ENCODE data around the gene SP6.

Gene SP6

GRCh38 chr17:47819475-47819874 is 31.5 kb downstream of the SP6 start:
- Mint-ChIP-seq H3K4me1 (ENCODE audit: low read depth) (peaks cover 25% of the 10 kb centered on the region), H3K36me3 (ENCODE audit: low read depth) (peaks cover 16% of the 10 kb centered on the region), H3K9me3 (no peaks in the 10 kb centered on the region), H3K27me3 (no peaks in the 10 kb centered on the region), H3K27ac (no peak overlapping the region), H3K4me3 (no peak overlapping the region)

GRCh38 chr17:47818002-47818695 is 32.8 kb downstream of the SP6 start:
- Mint-ChIP-seq H3K4me3 (no peak overlapping the region), H3K36me3 (ENCODE audit: low read depth) (peaks cover 13% of the 10 kb centered on the region)

DNA sequence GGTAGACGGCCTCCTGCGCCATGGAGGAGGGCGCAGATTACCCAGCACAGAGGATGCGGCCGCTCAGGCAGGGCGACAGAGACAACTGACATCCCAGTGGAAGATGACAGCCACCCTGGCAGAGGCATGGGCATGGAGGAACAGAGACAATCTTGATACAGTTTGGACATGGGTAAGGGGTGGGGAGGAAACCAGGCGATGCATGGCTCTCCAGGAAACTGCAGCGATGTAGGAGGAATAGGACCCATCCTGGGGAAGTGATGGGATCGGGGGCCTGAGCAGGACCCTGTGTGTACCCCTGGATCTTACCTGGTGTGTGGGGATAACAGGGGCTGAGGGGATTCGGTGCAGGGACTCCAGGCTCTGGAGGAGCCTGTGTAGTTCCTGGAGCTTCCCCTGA is 34.0 kb downstream of the SP6 start:
- no peak overlapping the region for H3K4me3 Mint-ChIP-seq
- H3K36me3 Mint-ChIP-seq (ENCODE audit: low read depth) = peaks cover 23% of the 10 kb centered on the region
- peaks cover 16% of the 10 kb centered on the region for H3K4me1 Mint-ChIP-seq (ENCODE audit: low read depth)
- H3K27ac Mint-ChIP-seq = no peak overlapping the region
- no peaks in the 10 kb centered on the region for H3K9me3 Mint-ChIP-seq
- H3K27me3 Mint-ChIP-seq = no peaks in the 10 kb centered on the region

More at GRCh38 chr17:47818002-47818695, 32.8 kb downstream of the SP6 start:
- no peaks in the 10 kb centered on the region for H3K27me3 Mint-ChIP-seq
- H3K4me1 Mint-ChIP-seq (ENCODE audit: low read depth) = peaks cover 25% of the 10 kb centered on the region
- no peaks in the 10 kb centered on the region for H3K9me3 Mint-ChIP-seq
- no peak overlapping the region for H3K27ac Mint-ChIP-seq

GRCh38 chr17:47816111-47816735 is 34.7 kb downstream of the SP6 start:
- no peaks in the 10 kb centered on the region for H3K9me3 Mint-ChIP-seq
- peaks cover 30% of the 10 kb centered on the region for H3K36me3 Mint-ChIP-seq (ENCODE audit: low read depth)

GRCh38 chr17:47815106-47815918 is 35.7 kb downstream of the SP6 start:
- Mint-ChIP-seq H3K36me3 (ENCODE audit: low read depth) (peaks cover 34% of the 10 kb centered on the region), H3K27ac (no peak overlapping the region), H3K27me3 (no peaks in the 10 kb centered on the region), H3K4me1 (ENCODE audit: low read depth) (peaks cover 9% of the 10 kb centered on the region), H3K4me3 (no peak overlapping the region), H3K9me3 (no peaks in the 10 kb centered on the region)

More at GRCh38 chr17:47816111-47816735, 34.7 kb downstream of the SP6 start:
- Mint-ChIP-seq H3K4me3 (no peak overlapping the region), H3K4me1 (ENCODE audit: low read depth) (peaks cover 15% of the 10 kb centered on the region), H3K27ac (no peak overlapping the region), H3K27me3 (no peaks in the 10 kb centered on the region)

- Mint-ChIP-seq H3K27ac (no peak overlapping the region), H3K27me3 (no peaks in the 10 kb centered on the region), H3K4me3 (no peak overlapping the region), H3K4me1 (ENCODE audit: low read depth) (peaks cover 14% of the 10 kb centered on the region), H3K36me3 (ENCODE audit: low read depth) (peaks cover 45% of the 10 kb centered on the region), H3K9me3 (no peaks in the 10 kb centered on the region)
These were observed 37.4 kb downstream of the SP6 start for GRCh38 chr17:47813512-47814031.

DNA sequence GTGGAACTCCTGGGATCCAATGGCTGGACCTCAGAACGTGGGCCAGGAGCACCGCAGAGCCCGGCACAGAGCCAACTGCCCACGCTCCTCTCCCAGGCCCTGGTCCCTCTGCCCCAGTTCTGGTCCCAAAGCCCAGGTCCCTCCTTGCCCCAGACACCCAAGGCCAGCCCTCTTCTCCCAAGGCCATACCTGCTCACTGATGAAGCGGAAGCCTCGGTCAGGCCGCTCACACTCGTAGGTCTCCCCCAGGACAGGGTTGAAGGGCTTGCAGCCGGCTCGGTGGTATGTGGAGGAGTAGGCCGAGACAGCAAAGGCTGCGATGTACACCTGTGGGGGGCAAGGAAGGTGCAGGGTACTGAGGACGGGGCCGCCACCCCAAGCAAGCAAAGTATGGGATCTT is 37.9 kb downstream of the SP6 start:
- Mint-ChIP-seq H3K9me3 (no peaks in the 10 kb centered on the region), H3K27ac (no peak overlapping the region), H3K36me3 (ENCODE audit: low read depth) (peaks cover 45% of the 10 kb centered on the region), H3K4me3 (no peak overlapping the region), H3K27me3 (no peaks in the 10 kb centered on the region), H3K4me1 (ENCODE audit: low read depth) (peaks cover 14% of the 10 kb centered on the region)

GRCh38 chr17:47812146-47812920 is 38.6 kb downstream of the SP6 start:
- Mint-ChIP-seq H3K27ac (peak overlapping the region; percentile 9), H3K4me3 (no peak overlapping the region), H3K36me3 (ENCODE audit: low read depth) (peaks cover 46% of the 10 kb centered on the region), H3K4me1 (ENCODE audit: low read depth) (peaks cover 14% of the 10 kb centered on the region), H3K27me3 (no peaks in the 10 kb centered on the region), H3K9me3 (no peaks in the 10 kb centered on the region)

DNA sequence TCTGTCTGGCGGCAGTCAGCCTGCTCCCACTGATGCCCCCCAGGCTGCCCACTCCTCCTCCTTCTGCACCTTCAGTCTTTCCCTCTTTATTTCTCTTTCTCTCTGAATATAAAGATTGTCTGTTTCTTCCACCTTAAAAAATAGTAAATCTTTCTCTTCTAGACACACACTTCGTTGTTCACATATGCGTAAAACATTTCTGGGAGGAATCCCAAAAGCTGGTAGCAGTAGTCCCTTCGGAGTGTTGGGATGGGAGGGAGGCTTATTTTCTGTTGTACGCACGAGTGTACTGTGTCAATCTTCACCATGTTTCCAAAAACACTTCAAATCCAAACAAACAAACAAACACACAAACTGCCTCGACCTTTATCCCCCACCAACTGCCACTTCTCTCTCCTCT is 39.3 kb downstream of the SP6 start:
- Mint-ChIP-seq H3K27me3 (no peaks in the 10 kb centered on the region), H3K4me3 (no peak overlapping the region), H3K9me3 (no peaks in the 10 kb centered on the region), H3K4me1 (ENCODE audit: low read depth) (peaks cover 14% of the 10 kb centered on the region), H3K36me3 (ENCODE audit: low read depth) (peaks cover 47% of the 10 kb centered on the region), H3K27ac (peak overlapping the region; percentile 41)

DNA sequence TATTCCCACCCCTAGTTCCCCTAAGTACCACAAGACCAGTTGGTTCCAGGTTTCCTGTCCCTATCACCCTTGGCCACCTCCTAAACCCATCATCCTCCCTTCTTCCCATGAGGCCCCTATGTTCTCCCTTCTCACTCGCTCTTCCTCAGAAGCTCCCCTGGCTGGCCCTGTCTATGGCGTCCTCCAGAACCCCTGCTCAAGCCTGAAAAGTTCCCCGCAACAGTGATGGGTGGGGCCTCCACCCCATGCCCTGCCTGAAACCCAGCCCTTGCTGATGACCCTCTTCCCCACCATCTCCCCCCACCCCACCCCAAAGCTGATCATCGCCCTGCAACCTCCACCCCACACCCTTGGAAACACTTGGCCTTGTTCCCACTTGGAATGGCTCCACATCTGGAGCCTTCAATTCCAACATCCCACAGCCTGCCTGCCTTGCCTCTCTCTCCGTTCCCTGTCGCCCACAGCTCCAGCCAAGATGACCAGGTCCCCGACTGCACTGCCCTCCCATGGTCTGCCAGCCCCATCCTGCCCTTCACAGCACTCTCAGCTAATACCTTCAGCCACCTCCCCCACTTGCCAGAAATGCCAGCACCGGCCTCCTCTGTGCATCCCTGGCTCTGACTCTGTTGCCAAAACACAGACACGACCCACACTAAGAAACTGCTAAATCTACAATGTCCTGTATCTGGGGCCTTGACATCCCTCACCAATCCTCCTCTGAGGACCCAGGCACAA is 39.9 kb downstream of the SP6 start:
- no peaks in the 10 kb centered on the region for H3K9me3 Mint-ChIP-seq
- H3K27ac Mint-ChIP-seq = peak overlapping the region; percentile 22
- peaks cover 46% of the 10 kb centered on the region for H3K36me3 Mint-ChIP-seq (ENCODE audit: low read depth)
- peaks cover 14% of the 10 kb centered on the region for H3K4me1 Mint-ChIP-seq (ENCODE audit: low read depth)
- H3K4me3 Mint-ChIP-seq = no peak overlapping the region
- H3K27me3 Mint-ChIP-seq = no peaks in the 10 kb centered on the region

- H3K9me3 Mint-ChIP-seq = no peaks in the 10 kb centered on the region
These were observed 40.7 kb downstream of the SP6 start for GRCh38 chr17:47810200-47810821.

DNA sequence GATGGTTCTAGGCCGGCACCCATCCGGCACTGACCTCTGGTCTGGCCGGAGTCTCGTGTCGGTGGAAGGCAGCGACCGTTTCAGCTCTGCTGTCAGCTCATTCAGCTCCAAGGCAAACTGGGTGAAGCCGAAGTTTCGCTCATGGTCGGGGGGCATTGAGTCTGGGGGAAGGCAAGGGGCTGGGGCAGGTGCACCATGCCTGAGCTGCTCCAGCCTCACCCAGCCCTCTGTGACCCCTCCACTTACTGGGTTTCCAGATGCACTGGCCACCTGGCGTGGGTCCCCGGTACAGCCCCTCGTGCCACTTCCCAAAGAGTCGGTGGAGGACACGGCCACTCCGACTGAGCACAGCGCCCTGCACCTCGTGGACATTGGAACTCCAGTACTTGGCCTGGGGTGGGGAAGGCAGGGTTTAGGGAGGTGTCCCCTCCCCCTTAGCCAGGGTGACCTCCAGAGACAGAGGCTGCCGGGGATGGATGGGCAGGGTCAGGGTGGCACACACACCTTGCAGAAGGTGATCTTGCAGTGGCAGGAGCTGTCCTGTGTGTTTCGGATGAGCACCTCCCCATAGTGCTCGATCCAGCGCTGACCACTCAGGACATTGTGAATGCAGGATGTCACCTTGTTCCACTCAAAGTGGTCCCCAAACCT is 42.0 kb downstream of the SP6 start:
- Mint-ChIP-seq H3K27me3 (no peaks in the 10 kb centered on the region), H3K27ac (no peak overlapping the region), H3K9me3 (no peaks in the 10 kb centered on the region), H3K36me3 (ENCODE audit: low read depth) (peaks cover 46% of the 10 kb centered on the region), H3K4me1 (ENCODE audit: low read depth) (peaks cover 14% of the 10 kb centered on the region), H3K4me3 (no peak overlapping the region)

More at GRCh38 chr17:47810200-47810821, 40.7 kb downstream of the SP6 start:
- Mint-ChIP-seq H3K36me3 (ENCODE audit: low read depth) (peaks cover 46% of the 10 kb centered on the region), H3K27me3 (no peaks in the 10 kb centered on the region), H3K4me3 (no peak overlapping the region), H3K4me1 (ENCODE audit: low read depth) (peaks cover 14% of the 10 kb centered on the region), H3K27ac (no peak overlapping the region)
